AG04449 (cell line): ENCODE results near the gene ABCC5.

Experiments used
- CTCF ChIA-PET: fragments of 350-600 bp; formaldehyde crosslinking; extraction: SDS; loops from one replicate; lab custom pipeline; 2021; ENCODE audit warnings: antibody characterized with exemption; lab: Yijun Ruan, JAX
- POLR2A ChIA-PET: fragments of 400-600, 350-600 bp; formaldehyde crosslinking; extraction: SDS; loops from one replicate; lab custom pipeline; 2020; ENCODE audit warnings: antibody characterized with exemption, inconsistent platforms; lab: Yijun Ruan, JAX
- DNase-seq: peaks from one replicate; pipeline ENCODE4 v3.0.0-alpha.2; 2010; ENCODE audit warnings: low read depth, low spot score
- H3K4me3 ChIP-seq: 2 replicates; pipeline ENCODE4 v1.5.1; 2011; ENCODE audit warnings: low read depth, mild to moderate bottlenecking, control low read depth, low read length
- TF ChIP-seq, protein P1 (sequence below): IDR thresholded peaks from one replicate; pipeline ENCODE4 v1.5.1; 2011; ENCODE audit warnings: mild to moderate bottlenecking, moderate library complexity, low read length, control low read depth, inconsistent platforms; ENCODE audit not compliant: insufficient read depth; ENCODE audit errors: missing control alignments

Gene ABCC5

DNA sequence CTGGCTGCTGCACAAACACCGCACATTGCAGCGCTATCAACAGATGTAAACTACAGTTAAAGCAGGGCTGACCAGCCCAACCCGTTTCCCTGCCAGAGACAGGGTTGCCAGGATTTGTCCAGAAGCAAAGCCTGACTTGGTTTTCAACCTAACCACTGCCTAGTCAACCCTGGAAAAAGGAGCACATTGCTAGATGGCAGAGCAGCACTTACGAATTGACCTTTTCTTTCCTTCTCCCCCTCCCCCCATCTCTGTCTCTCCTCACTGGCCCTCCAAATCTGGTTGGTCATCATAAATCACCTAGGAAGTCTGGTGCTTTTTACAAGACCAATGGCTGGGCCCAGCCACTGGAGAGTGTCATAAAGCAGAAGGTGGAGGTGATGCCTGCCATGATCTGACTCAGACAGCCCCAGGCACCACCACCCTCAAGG lies 51.3 kb downstream of the ABCC5 start:
- no peak for DNase-seq
- ChIA-PET POLR2A (no interaction called here), CTCF (no interaction called here)
- TF ChIP-seq, protein P1, sequence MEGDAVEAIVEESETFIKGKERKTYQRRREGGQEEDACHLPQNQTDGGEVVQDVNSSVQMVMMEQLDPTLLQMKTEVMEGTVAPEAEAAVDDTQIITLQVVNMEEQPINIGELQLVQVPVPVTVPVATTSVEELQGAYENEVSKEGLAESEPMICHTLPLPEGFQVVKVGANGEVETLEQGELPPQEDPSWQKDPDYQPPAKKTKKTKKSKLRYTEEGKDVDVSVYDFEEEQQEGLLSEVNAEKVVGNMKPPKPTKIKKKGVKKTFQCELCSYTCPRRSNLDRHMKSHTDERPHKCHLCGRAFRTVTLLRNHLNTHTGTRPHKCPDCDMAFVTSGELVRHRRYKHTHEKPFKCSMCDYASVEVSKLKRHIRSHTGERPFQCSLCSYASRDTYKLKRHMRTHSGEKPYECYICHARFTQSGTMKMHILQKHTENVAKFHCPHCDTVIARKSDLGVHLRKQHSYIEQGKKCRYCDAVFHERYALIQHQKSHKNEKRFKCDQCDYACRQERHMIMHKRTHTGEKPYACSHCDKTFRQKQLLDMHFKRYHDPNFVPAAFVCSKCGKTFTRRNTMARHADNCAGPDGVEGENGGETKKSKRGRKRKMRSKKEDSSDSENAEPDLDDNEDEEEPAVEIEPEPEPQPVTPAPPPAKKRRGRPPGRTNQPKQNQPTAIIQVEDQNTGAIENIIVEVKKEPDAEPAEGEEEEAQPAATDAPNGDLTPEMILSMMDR: no peak
- H3K4me3 ChIP-seq: no peak overlapping the region

DNA sequence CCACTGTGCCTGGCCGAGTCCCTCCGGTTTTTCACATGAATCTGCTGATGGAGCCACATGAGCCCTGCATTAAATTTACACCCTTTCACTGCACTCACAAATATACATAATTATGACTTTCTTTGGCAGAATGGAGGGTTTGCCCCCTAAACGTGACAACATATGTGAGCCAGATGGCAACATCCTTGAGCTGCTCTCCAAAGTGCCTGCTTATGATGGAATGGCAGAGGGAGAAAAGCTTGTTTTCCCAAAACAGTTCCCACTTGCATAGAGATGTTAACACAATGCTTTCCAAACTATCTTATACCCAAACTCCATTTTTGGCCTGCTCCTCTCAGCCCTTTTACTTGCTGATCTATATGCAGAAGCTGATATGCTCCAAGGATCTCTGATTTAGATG lies 54.9 kb downstream of the ABCC5 start:
- no peak for DNase-seq
- TF ChIP-seq, protein P1: no peak
- ChIA-PET POLR2A (no interaction called here), CTCF (interaction anchor here (1.0 kb wide), 1 partner anchor 287 kb away, joined by 3 read pairs; no protein-coding TSS in a partner anchor)
- no peak overlapping the region for H3K4me3 ChIP-seq

DNA sequence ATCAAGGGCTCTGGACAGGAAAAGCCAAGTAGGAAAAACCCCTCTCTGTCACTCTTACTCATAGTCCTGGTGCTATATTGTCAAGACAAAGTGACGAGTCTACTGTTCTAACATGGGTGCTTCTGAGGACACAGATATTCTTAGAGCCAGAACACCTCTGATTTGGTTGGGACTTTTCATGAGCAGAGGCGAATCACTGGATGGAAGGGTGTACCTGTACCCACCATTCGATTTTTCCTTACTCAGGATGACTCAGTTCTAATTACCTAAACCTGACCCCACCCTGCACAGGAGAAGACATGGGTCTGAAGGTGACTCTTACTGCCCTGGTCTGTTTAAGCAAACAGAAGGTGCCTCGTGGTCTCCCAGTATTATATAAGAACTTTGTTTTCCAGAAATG lies 58.5 kb downstream of the ABCC5 start:
- DNase-seq: no peak
- TF ChIP-seq, protein P1: no peak
- ChIA-PET POLR2A (no interaction called here), CTCF (no interaction called here)
- H3K4me3 ChIP-seq: no peak overlapping the region

DNA sequence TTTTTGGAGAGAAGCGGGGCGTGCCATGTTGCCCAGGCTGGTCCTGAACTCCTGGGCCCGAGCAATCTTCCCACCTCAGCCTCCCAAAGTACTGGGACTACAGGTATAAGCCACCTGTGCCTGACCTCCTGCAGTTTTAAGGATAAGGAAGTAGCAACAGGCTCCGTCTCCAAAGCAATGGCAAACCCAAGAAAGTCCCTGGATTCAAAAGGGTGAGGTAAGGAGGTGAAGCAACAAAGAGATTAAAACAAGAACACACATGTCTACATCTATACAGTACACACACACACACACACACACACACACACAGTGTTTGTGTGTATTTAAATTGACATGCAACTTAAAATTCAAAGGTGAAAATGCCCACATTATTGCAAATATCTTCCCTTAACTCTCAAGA lies 58.9 kb downstream of the ABCC5 start:
- ChIA-PET POLR2A (no interaction called here), CTCF (no interaction called here)
- TF ChIP-seq, protein P1: no peak
- H3K4me3 ChIP-seq: no peak overlapping the region
- no peak for DNase-seq

DNA sequence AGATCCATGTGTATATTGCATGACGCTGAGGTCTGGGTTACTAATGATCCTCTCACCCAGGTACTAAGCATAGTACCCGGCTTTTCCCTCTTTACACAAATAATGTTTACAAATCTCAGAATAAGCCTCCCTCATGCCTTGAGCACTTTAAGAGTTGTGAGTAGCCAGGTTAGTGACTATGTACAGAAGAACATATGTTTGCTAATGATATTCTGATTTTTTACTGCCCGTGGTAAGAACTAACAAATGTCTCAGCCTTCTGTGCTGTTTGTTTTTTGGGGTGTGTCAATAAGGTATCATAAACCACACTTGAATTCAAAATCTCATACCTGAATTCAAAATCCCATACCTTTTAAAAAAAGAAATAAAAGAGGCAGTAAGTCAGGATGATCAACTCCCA lies 59.5 kb downstream of the ABCC5 start:
- TF ChIP-seq, protein P1: no peak
- no peak overlapping the region for H3K4me3 ChIP-seq
- ChIA-PET CTCF (no interaction called here), POLR2A (no interaction called here)
- DNase-seq: no peak

DNA sequence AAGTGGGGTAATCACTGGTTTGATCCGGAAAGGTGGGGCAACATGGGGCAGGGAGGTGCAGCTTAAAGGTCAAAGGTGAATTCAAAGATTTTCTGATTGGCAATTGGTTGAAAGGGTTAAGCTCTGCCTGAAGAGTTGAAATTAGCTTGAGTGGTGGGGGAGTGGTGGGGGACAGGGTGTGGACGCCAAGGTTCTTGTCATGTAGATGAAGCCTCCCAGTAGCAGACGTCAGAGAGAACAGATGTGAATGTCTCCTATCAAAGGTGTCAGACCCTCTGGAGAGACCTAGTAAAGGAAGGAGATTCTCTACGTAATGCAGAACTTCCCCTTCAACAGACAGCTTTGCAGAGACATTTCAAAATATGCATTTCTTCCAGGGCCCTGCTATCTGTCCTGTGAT lies 62.8 kb downstream of the ABCC5 start:
- ChIA-PET POLR2A (no interaction called here), CTCF (interaction anchor here (0.6 to 0.7 kb wide), 2 partner anchors 56 to 330 kb away, joined by 3 read pairs; no protein-coding TSS in a partner anchor)
- H3K4me3 ChIP-seq: no peak overlapping the region
- TF ChIP-seq, protein P1: no peak
- DNase-seq: no peak
